ENCODE results near the gene JMJD4. TPM values are rescaled to one million over a fixed set of nuclear protein-coding genes. Genes with fewer than 3 reads are reported as not detected.

JMJD4 gene
- total RNA-seq, 1 experiment from 2014 or later: 24.4 TPM

GRCh38 chr1:227685807-227686206, 49.3 kb downstream of the JMJD4 start:
- Histone ChIP-seq H3K9me3 (ENCODE audit: control insufficient read depth, low read depth, low read length) (peaks cover 10% of the 10 kb centered on the region), H3K79me2 (ENCODE audit: insufficient read depth, low read length) (no peaks in the 10 kb centered on the region), H3K9ac (ENCODE audit: extremely low read depth, insufficient read length, low read length) (no peak overlapping the region), H2BK15ac (ENCODE audit: low read depth, low read length) (no peak overlapping the region), H2BK120ac (ENCODE audit: low read depth, low read length, poor library complexity, severe bottlenecking) (no peak overlapping the region), H2BK20ac (ENCODE audit: low read depth, low read length, poor library complexity, severe bottlenecking) (no peak overlapping the region), H4K8ac (replicated peaks; ENCODE audit: insufficient read length, low read depth, low read length) (no peak overlapping the region), H4K5ac (ENCODE audit: insufficient read length, low read depth, low read length) (no peak overlapping the region), H2AFZ (ENCODE audit: low read length) (no peak overlapping the region), H3K27me3 (ENCODE audit: insufficient read depth, low read length) (no peaks in the 10 kb centered on the region), H4K91ac (ENCODE audit: insufficient read length, low read depth, low read length) (no peak overlapping the region), H3K23ac (ENCODE audit: insufficient read length, low read depth, low read length) (no peak overlapping the region), H2BK12ac (ENCODE audit: insufficient read length, low read depth, low read length) (no peak overlapping the region), H3K4me2 (ENCODE audit: insufficient read depth, insufficient read length, low read length) (no peak overlapping the region), H3K4me1 (ENCODE audit: insufficient read depth, low read length) (no peaks in the 10 kb centered on the region), H3K23me2 (ENCODE audit: insufficient read length, low read depth, low read length, poor library complexity, severe bottlenecking) (no peaks in the 10 kb centered on the region), H4K20me1 (ENCODE audit: control insufficient read depth, insufficient read depth, insufficient read length) (no peaks in the 10 kb centered on the region), H3K18ac (ENCODE audit: insufficient read length, low read depth, low read length) (no peak overlapping the region), H3K27ac (ENCODE audit: insufficient read length, low read depth, low read length) (no peak overlapping the region), H3K4ac (ENCODE audit: low read depth, low read length) (no peak overlapping the region), H3K56ac (ENCODE audit: insufficient read length, low read depth, low read length) (no peak overlapping the region), H2AK5ac (ENCODE audit: insufficient read length, low read length) (no peak overlapping the region), H3T11ph (ENCODE audit: low read length) (no peak overlapping the region), H3K79me1 (ENCODE audit: insufficient read depth, low read depth, low read length, poor library complexity, severe bottlenecking) (no peaks in the 10 kb centered on the region), H3K14ac (ENCODE audit: insufficient read depth, low read length) (no peak overlapping the region), H2BK5ac (ENCODE audit: insufficient read length, low read length) (no peak overlapping the region)
- TF ChIP-seq CTCF (conservative IDR thresholded peaks at IDR 0.05): no peak
- peaks cover 73 to 81% of the 10 kb centered on the region in 2 experiments for H3K9me3 Mint-ChIP-seq
- H3K27me3 Mint-ChIP-seq (ENCODE audit: low read depth): no peaks in the 10 kb centered on the region; the same call in 1 of the 2 replicates
- peaks cover 0 to 3% (median 2%) of the 10 kb centered on the region in 3 experiments; a peak in 2 of 7 replicates for H3K36me3 Mint-ChIP-seq (ENCODE audit: insufficient read depth in 1 of 3, low read depth in 3 of 3)
- H3K4me3 Mint-ChIP-seq: no peak overlapping the region
- H3K4me1 Mint-ChIP-seq: 0 out of 4 replicates have a peak, but pooled peaks cover 0 to 2% of the 10 kb centered on the region in 2 experiments
- WGBS (ENCODE audit: extremely low coverage, insufficient read length, low lambda C conversion rate): no CpG with 5 or more reads among the region's 8 CpGs
- no peak overlapping the region for H3K27ac Mint-ChIP-seq
- DNase-seq: no peak

Other genes with a start within 250 kb of the JMJD4 start
- 24.4 and 25.3 TPM in 2 replicates for gene ZNF678, start 171.7 kb downstream of the JMJD4 start, total RNA-seq (2021)
- 44.1 TPM in 2 replicates for gene SNAP47, start 133 bp upstream of the JMJD4 start, total RNA-seq (2021)
- gene PRSS38, start 80.4 kb upstream of the JMJD4 start, total RNA-seq (2021): not detected in 2 replicates
- 0.66 and 0.77 TPM in 2 replicates for gene WNT9A, start 212.6 kb upstream of the JMJD4 start, total RNA-seq (2021)

Data from H9 (cell line).